HG03064 (cell line): ENCODE results near the gene QSER1.
"Not testable (repeated sequence)": the region's sequence is repeated elsewhere in the genome, so short reads cannot be mapped to it uniquely, and the experiment has no call there.

Experiments used
- ATAC-seq: cut with Tn5 transposase; IDR thresholded peaks from one replicate; pipeline ENCODE4 v1.9.1; 2021; ENCODE audit warnings: low read depth; ENCODE audit not compliant: unreplicated experiment

The QSER1 gene

GRCh38 chr11:32892355-32893092, at the start of gene QSER1:
Gene QSER1, plus strand, starts transcription at chr11:32892811. Its CDS starts 315 bp downstream, at chr11:32893126.
- ATAC-seq, result peak; percentile 61

GRCh38 chr11:32843544-32843943, 49.1 kb upstream of the QSER1 start:
- no peak for ATAC-seq

DNA sequence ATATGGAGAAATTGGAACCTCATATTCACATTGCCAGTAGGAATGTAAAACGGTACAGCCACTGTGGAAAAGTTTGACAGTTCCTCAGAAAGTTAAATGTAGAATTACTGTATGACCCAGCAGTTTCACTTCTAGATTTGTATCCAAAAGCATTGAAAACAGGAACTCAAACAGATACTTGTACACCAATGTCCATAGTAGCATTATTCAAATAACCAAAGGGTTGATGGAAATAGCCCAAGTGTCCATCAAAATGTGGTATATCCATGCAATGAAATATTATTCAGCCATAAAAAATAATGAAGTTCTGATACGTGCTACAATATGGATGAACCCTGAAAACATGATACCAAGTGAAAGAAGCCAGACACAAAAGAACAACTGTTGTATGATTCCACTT, 45.1 kb upstream of the QSER1 start:
- ATAC-seq, result no peak

DNA sequence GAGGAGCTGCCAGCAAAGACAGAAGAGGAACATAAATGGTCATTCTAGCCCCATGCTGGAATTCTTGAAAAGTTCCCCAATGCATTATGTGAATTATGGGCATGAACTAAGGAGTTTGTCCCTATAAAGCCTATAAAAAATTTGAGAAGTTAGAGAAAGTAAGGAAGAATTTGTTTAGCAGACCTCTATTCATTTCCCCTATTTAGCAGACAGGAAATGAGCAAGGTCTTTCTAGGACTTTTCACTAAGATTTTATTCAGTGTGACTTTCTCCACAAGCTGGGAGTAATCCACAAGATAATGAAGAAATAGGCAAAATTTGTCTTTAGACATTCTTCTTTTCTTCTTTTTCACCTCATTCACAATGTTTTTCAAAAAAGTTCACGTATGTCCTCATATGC, 42.9 kb upstream of the QSER1 start:
- ATAC-seq, result no peak

DNA sequence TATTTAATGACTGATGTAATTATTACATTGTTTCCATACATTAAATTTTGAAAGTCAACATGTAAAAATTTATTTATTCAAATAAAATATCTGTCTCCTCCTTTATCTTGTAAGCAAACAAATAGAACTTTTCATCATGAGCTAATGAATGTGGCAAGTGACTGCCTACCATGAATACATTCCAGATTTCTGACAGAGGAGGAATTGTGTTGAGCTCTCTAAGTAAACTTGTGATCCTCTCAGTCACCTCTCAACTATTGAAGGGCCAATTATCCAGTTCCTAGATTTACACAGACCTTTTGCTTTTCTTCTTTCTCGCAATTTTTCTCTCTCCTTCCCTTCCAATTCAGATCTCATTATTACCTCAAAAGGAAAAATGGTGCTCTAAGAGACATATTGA, 41.4 kb upstream of the QSER1 start:
- ATAC-seq, result no peak

DNA sequence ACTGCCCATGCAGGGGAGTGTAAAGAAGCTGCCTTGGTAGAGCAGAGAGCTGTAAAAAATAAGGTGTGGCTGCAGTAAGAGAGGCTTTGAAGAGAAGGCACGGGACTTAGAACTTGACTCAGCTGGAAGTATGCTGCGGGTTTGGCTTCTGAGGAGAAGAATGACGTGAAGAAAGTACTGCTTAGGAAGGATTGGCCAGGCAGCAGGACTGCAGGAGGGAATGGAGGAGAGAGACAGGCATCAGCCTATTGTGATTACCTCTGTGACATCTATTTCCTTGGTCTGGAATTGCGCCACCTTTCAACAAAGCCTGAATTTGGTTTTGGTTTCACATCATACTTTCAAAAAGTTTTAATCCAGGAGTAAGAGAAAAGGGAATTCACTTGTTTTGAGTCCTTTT, 40.4 kb upstream of the QSER1 start:
- no peak for ATAC-seq

GRCh38 chr11:32855601-32856000, 37.0 kb upstream of the QSER1 start:
- no peak for ATAC-seq

GRCh38 chr11:32858731-32859130, 33.9 kb upstream of the QSER1 start:
- no peak for ATAC-seq

- ATAC-seq, result no peak
Measured at GRCh38 chr11:32861850-32862577, 30.6 kb upstream of the QSER1 start.

- no peak for ATAC-seq
Measured at GRCh38 chr11:32864555-32864954, 28.1 kb upstream of the QSER1 start.

- not testable (repeated sequence) for ATAC-seq
Measured at GRCh38 chr11:32868752-32869151, 23.9 kb upstream of the QSER1 start.

DNA sequence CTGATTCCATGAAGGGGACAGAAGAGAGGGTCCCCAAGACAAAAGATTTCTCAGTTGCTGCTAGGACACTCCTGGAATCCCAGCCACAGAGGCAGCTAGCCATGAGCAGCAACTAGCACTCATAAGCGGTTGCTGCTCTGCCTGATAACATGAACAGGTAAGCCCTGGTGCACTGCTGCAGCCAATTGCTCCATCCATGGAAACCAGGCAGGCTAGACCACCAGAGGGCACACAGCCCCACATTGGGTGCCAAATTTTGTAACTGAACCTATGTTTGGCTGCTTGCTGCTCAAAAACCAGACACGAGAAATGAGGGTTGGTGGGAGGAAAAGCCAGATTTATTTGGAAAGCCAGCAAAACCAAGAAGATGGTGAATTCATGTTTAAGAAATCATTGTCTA, 21.9 kb upstream of the QSER1 start:
- no peak for ATAC-seq

DNA sequence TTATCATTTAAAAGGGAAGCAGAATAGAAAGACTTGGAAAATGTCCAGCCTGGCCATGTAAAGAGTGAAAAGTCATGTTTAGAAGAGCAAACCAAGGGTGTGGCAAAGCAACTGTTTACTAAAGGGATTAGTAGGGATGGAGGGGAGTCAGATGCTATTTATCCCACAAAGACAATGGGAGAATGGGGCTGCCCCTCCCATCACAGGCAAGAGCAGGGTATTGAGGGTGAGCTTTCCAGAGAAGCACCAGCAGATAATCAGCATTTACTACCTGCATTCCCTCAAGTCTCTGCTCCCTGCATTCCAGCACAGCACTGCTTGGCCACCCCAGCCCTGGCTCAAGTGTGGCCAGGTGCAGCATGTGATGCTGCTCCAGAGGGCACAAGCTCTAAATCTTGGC, 18.5 kb upstream of the QSER1 start:
- no peak for ATAC-seq

DNA sequence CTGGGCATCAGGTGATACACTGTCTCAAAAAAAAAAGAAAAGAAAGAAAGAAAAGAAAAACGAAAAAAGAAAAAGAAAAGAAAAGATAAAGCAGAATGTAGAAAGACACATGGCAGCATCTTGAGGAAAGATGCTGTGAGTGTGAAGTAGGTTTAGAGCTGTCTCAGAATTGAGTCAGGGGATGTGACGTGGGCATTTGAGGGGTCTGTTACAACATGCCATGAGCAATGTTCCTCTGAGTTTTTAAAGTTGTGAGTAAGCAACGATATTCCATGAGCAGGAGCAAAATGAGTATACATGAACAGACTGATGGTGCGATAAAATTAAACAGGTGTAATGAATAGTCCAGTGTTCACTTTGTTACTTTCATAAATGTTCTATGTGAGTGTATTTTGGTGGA, 11.3 kb upstream of the QSER1 start:
- ATAC-seq, result no peak

DNA sequence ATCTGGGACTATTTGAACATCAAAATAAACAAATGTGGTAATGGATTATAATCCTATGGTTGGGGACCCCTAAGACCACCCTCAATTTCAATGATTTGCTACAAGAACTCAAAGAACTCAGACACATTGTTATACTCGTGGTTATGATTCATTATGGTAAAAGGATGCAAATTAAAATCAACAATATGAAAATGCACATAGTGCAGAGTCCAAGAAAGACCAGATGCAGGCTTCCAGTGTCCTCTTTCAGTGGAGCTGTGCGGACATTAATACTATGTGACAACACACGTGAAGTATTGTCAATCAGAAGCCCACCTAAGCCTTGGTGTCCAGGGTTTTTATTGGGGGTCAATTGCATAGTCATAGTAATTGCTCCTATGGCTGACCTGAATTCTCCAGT, 9.2 kb upstream of the QSER1 start:
- ATAC-seq, result no peak

DNA sequence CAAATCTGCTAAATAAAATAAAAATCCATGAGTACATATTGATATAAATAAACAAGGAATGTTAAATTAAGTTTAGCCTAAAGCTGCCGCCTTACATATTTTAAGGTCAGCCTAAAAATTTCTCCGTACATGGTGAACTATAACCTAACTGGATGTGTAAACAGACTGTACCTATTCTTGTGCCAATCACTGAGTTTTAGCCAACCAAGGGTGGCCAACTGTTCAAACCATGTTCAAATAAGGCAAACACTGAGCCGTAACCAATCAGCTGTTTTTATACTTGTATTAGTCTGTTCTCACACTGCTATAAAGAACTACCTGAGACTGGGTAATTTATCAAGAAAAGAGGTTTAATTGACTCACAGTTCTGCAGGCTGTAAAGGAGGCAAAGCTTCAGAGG, 8.6 kb upstream of the QSER1 start:
- no peak for ATAC-seq

- ATAC-seq, result no peak
Measured at GRCh38 chr11:32884770-32885384, 7.7 kb upstream of the QSER1 start.

GRCh38 chr11:32885556-32885955, 7.1 kb upstream of the QSER1 start:
- no peak for ATAC-seq

GRCh38 chr11:32886180-32886579, 6.4 kb upstream of the QSER1 start:
- ATAC-seq, result no peak

DNA sequence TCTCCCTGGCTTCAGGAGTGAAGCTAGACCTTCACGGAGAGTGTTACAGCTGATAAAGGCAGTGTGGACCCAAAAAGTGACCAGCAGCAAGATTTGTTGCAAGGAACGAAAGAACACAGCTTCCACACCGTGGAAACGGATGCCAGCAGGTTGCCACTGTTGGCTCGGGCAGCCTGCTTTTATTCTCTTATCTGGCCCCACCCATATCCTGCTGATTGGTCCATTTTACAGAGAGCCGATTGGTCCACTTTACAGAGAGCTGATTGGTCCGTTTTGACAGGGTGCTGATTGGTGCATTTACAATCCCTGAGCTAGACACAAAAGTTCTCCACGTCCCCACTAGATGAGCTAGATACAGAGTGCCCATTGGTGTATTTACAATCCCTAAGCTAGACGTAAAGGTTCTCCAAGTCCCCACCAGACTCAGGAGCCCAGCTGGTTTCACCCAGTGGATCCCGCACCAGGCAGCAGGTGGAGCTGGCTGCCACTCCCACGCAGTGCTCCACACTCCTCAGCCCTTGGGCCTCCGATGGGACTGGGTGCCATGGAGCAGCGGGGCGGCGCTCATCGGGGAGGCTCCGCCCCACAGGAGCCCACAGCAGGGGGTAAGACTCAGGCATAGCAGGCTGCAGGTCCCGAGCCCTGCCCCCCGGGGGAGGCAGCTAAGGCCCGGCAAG, 4.8 kb upstream of the QSER1 start:
- ATAC-seq, result not testable (repeated sequence)

- not testable (repeated sequence) for ATAC-seq
Measured at GRCh38 chr11:32888384-32888710, 4.3 kb upstream of the QSER1 start.
